Lower lobe of right lung (tissue), 2 donors: ENCODE results near the gene KLRK1. TPM values are rescaled to one million over a fixed set of nuclear protein-coding genes. Genes with fewer than 3 reads are reported as not detected.
A peak's percentile ranks its signal among the peaks of the same experiment; 100 is the strongest.

Experiments used
- ATAC-seq, 2 donors: fragments of 200-7000 bp; cut with Tn5 transposase; one replicate each; pipeline ENCODE4 v1.9.1; 2020 to 2022; ENCODE audit warnings: mild to moderate bottlenecking in 2 of 2, moderate library complexity in 2 of 2
- DNase-seq: peaks from one replicate; pipeline ENCODE4 v3.0.0-alpha.2; 2020
- H3K27ac ChIP-seq: fragments of 200-600 bp; one replicate; pipeline ENCODE4 v1.8.0; 2022
- H3K27me3 ChIP-seq: fragments of 200-600 bp; one replicate; pipeline ENCODE4 v1.8.0; 2022; ENCODE audit warnings: low read depth
- H3K36me3 ChIP-seq: fragments of 200-600 bp; one replicate; pipeline ENCODE4 v1.8.0; 2022; ENCODE audit warnings: mild to moderate bottlenecking
- H3K4me1 ChIP-seq: fragments of 200-600 bp; one replicate; pipeline ENCODE4 v1.8.0; 2022
- H3K4me3 ChIP-seq: fragments of 200-600 bp; one replicate; pipeline ENCODE4 v1.8.0; 2022; ENCODE audit warnings: mild to moderate bottlenecking
- H3K9me3 ChIP-seq: fragments of 200-600 bp; one replicate; pipeline ENCODE4 v1.8.0; 2022
- intact Hi-C: fragments of 100-400 bp; cut with DNase I; formaldehyde crosslinking; loops from one replicate; pipeline ENCODE4 v1.11.0; 2022
- total RNA-seq: library from RNA; stranded (reverse); fragmentation: NEBNext Ultra II Directional; extraction: Animal tissue kit (Norgen Biotek cat#: 25700); gene quantifications from one replicate; pipeline ENCODE4 v1.2.1, GENCODE V29; 2021
- TF ChIP-seq, protein P1 (sequence below): fragments of 200-600 bp; IDR thresholded peaks from one replicate; pipeline ENCODE4 v1.8.0; 2022; ENCODE audit warnings: antibody characterized with exemption, mild to moderate bottlenecking
- donor health status: DM: no; HTN: yes; CAD: no; lungs with severe emphysema.

The KLRK1 gene
- total RNA-seq, 1 donor from 2014 or later = 7.5 TPM

DNA sequence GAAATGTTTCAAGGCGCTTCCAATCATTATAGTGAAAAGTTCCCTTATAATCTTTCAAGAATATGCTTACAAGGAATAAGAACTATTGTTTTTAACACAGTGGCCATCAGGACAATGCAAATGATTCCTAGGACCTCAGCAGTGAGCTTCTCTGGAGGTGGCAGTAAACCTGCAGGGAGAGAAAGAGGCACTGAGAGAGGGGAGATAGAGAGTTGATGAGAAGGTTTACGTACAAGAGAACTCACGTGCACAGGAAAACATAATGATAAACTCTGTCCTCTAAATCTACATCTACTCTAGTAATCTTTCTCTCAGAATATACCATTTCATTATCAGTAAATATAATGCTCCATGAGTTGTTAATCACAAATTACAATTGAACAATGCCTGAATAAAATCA lies 19.0 kb upstream of the KLRK1 start:
- TF ChIP-seq, protein P1, sequence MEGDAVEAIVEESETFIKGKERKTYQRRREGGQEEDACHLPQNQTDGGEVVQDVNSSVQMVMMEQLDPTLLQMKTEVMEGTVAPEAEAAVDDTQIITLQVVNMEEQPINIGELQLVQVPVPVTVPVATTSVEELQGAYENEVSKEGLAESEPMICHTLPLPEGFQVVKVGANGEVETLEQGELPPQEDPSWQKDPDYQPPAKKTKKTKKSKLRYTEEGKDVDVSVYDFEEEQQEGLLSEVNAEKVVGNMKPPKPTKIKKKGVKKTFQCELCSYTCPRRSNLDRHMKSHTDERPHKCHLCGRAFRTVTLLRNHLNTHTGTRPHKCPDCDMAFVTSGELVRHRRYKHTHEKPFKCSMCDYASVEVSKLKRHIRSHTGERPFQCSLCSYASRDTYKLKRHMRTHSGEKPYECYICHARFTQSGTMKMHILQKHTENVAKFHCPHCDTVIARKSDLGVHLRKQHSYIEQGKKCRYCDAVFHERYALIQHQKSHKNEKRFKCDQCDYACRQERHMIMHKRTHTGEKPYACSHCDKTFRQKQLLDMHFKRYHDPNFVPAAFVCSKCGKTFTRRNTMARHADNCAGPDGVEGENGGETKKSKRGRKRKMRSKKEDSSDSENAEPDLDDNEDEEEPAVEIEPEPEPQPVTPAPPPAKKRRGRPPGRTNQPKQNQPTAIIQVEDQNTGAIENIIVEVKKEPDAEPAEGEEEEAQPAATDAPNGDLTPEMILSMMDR = no peak
- H3K9me3 ChIP-seq = no peaks in the 10 kb centered on the region
- H3K27me3 ChIP-seq = no peaks in the 10 kb centered on the region
- H3K4me3 ChIP-seq = no peak overlapping the region
- no peaks in the 10 kb centered on the region for H3K36me3 ChIP-seq
- ATAC-seq (no peak), DNase-seq (no peak)
- no peaks in the 10 kb centered on the region for H3K4me1 ChIP-seq
- intact Hi-C loops = no loop called here
- no peak overlapping the region for H3K27ac ChIP-seq

DNA sequence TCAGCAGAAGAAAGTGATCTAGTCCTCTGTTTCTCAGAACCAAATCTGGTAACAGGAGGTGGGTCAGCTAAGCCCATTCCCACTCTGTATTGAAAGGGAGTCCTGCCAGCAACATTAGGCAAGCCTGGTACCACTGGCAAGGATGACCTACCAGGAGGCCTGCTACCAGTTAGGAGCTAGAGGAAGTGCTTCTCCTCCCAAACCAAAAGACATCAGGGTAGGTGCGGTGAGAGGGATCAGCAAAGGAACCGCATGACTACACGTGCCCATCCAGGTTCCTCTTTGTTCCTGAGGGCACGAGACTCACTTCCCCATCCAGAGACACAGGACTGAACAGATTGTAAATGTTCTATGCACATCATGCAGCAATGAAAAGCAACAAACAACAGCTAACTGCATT lies 16.9 kb upstream of the KLRK1 start:
- intact Hi-C loops = no loop called here
- Histone ChIP-seq H3K36me3 (no peaks in the 10 kb centered on the region), H3K27me3 (no peaks in the 10 kb centered on the region), H3K4me3 (no peak overlapping the region), H3K4me1 (no peaks in the 10 kb centered on the region), H3K27ac (no peak overlapping the region), H3K9me3 (no peaks in the 10 kb centered on the region)
- TF ChIP-seq, protein P1 = no peak
- no peak for DNase-seq
- peak in 1 of 2 donors; percentile 26 for ATAC-seq

DNA sequence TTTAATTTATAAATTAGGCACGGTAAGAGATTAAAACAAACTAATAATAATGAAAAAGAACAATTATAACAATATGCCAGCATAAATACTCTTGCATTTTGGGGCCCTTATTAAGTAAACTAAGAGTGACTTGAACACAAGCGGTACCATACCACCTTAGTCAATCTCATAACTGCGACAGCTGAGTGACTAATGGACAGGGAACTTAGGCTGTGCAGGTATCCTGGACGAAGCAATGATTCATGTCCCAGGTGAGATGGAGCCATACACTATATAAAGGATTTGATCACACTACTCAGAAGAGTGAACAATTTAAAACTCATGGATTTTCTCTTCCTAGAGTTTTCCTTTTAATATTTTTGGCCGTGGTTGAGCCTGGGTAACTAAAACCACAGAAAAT lies 15.5 kb upstream of the KLRK1 start:
- no peak overlapping the region for H3K27ac ChIP-seq
- no peaks in the 10 kb centered on the region for H3K27me3 ChIP-seq
- intact Hi-C loops = no loop called here
- H3K4me3 ChIP-seq = no peak overlapping the region
- H3K4me1 ChIP-seq = no peaks in the 10 kb centered on the region
- no peaks in the 10 kb centered on the region for H3K9me3 ChIP-seq
- ATAC-seq (no peak), DNase-seq (no peak)
- TF ChIP-seq, protein P1 = no peak
- no peaks in the 10 kb centered on the region for H3K36me3 ChIP-seq

DNA sequence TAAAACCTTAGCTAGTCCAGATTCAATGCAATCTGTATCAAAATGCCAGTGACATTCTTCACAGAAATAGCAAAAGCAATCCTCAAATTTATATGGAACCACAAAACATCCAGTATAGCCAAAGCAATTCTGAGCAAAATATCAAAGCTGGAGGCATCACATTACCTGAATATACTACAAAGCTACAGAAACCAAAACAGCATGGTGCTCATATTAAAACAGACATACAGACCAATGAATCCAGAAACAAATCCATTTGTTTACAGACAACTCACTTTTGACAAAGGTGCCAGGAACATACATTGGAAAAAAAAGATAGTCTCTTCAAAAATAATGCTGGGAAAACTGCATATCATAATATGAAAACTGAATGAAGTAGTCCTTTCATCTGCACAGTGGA lies 15.0 kb upstream of the KLRK1 start:
- DNase-seq (no peak), ATAC-seq (no peak)
- TF ChIP-seq, protein P1 = no peak
- Histone ChIP-seq H3K9me3 (no peaks in the 10 kb centered on the region), H3K4me1 (no peaks in the 10 kb centered on the region), H3K4me3 (no peak overlapping the region), H3K36me3 (no peaks in the 10 kb centered on the region), H3K27ac (no peak overlapping the region), H3K27me3 (no peaks in the 10 kb centered on the region)
- intact Hi-C loops = no loop called here

DNA sequence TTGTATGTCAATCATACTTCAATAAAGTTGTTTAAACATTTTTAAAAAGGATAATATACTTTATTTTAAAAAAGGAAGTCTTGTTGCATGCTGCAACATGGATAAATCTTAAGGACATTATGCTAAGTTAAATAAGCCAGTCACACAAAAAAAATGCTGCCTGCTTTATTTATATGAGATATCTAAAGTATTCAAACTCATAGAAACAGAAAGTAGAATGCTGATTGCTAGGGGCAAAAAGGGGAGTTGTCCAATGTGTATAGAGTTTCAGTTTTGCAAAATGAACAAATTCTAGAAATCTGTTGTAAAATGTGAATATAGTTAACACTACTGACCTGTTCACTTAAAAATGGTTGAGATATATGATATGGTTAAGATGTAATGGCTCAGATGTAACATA lies 11.0 kb upstream of the KLRK1 start:
- H3K36me3 ChIP-seq = no peaks in the 10 kb centered on the region
- no peak for DNase-seq
- H3K4me1 ChIP-seq = peaks cover 3% of the 10 kb centered on the region
- ATAC-seq = no peak
- TF ChIP-seq, protein P1 = no peak
- H3K9me3 ChIP-seq = no peaks in the 10 kb centered on the region
- intact Hi-C loops = no loop called here
- no peak overlapping the region for H3K4me3 ChIP-seq
- no peaks in the 10 kb centered on the region for H3K27me3 ChIP-seq
- H3K27ac ChIP-seq = no peak overlapping the region

DNA sequence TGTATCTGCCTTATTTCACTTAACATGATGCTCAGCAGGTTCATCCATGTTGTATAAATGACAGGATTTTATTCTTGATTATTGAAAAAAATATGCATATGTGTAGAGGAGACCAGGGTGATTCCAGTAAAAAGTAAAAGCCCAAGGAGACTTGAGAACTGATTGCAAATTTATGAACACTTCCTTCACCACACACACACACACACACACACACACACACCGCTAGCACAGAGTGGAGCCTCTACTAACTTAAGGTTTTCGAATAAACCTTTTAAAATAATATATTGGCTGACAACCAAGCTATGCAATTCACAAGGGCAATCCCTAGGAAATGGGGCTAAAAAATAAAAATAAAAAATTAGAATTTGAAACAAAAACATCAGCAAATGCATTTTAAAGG lies 8.3 kb upstream of the KLRK1 start:
- Histone ChIP-seq H3K9me3 (no peaks in the 10 kb centered on the region), H3K4me3 (no peak overlapping the region), H3K4me1 (peaks cover 12% of the 10 kb centered on the region), H3K27ac (no peak overlapping the region), H3K27me3 (no peaks in the 10 kb centered on the region), H3K36me3 (no peaks in the 10 kb centered on the region)
- intact Hi-C loops = no loop called here
- no peak for ATAC-seq
- TF ChIP-seq, protein P1 = no peak
- DNase-seq = no peak
